ENCODE results near the gene ZMYM4. TPM values are rescaled to one million over a fixed set of nuclear protein-coding genes. Genes with fewer than 3 reads are reported as not detected.

Gene ZMYM4
- total RNA-seq, 1 experiment from 2014 or later = 66.0 TPM

DNA sequence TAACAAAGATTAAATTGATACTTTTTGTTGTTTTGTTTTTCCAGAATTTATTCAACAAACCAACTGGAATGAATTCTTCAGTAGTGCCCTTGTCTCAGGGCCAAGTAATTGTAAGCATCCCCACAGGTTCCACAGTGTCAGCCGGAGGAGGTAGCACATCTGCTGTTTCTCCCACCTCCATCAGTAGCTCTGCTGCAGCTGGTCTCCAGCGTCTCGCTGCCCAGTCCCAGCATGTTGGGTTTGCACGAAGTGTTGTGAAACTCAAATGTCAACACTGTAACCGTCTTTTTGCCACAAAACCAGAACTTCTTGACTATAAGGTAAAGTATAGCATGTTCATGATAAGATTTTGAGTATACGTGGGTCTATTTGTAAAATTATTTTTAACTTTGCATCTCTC is 118.5 kb downstream of the ZMYM4 start:
- Mint-ChIP-seq H3K4me3 (no peak overlapping the region), H3K27me3 (ENCODE audit: low read depth) (no peaks in the 10 kb centered on the region), H3K36me3 (ENCODE audit: insufficient read depth in 1 of 3, low read depth in 3 of 3) (peaks cover 30 to 41% (median 40%) of the 10 kb centered on the region in 3 experiments), H3K27ac (no peak overlapping the region), H3K9me3 (no peaks in the 10 kb centered on the region), H3K4me1 (peaks cover 27 to 28% of the 10 kb centered on the region in 2 experiments)
- TF ChIP-seq, protein P1, sequence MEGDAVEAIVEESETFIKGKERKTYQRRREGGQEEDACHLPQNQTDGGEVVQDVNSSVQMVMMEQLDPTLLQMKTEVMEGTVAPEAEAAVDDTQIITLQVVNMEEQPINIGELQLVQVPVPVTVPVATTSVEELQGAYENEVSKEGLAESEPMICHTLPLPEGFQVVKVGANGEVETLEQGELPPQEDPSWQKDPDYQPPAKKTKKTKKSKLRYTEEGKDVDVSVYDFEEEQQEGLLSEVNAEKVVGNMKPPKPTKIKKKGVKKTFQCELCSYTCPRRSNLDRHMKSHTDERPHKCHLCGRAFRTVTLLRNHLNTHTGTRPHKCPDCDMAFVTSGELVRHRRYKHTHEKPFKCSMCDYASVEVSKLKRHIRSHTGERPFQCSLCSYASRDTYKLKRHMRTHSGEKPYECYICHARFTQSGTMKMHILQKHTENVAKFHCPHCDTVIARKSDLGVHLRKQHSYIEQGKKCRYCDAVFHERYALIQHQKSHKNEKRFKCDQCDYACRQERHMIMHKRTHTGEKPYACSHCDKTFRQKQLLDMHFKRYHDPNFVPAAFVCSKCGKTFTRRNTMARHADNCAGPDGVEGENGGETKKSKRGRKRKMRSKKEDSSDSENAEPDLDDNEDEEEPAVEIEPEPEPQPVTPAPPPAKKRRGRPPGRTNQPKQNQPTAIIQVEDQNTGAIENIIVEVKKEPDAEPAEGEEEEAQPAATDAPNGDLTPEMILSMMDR (conservative IDR thresholded peaks at IDR 0.05) = no peak
- Histone ChIP-seq H3K79me2 (ENCODE audit: insufficient read depth, low read length) (no peaks in the 10 kb centered on the region), H3K79me1 (ENCODE audit: insufficient read depth, low read depth, low read length, poor library complexity, severe bottlenecking) (no peaks in the 10 kb centered on the region), H3T11ph (ENCODE audit: low read length) (no peak overlapping the region), H4K91ac (ENCODE audit: insufficient read length, low read depth, low read length) (no peak overlapping the region), H3K9ac (ENCODE audit: extremely low read depth, insufficient read length, low read length) (no peak overlapping the region), H2BK20ac (ENCODE audit: low read depth, low read length, poor library complexity, severe bottlenecking) (no peak overlapping the region), H2BK5ac (ENCODE audit: insufficient read length, low read length) (no peak overlapping the region), H3K4me1 (ENCODE audit: insufficient read depth, low read length) (peaks cover 3% of the 10 kb centered on the region; the same call in 1 of the 2 replicates), H2BK120ac (ENCODE audit: low read depth, low read length, poor library complexity, severe bottlenecking) (no peak overlapping the region), H2BK12ac (ENCODE audit: insufficient read length, low read depth, low read length) (no peak overlapping the region), H3K4ac (ENCODE audit: low read depth, low read length) (no peak overlapping the region), H2BK15ac (ENCODE audit: low read depth, low read length) (no peak overlapping the region), H3K27ac (ENCODE audit: insufficient read length, low read depth, low read length) (no peak overlapping the region), H3K27me3 (ENCODE audit: insufficient read depth, low read length) (no peaks in the 10 kb centered on the region), H4K5ac (ENCODE audit: insufficient read length, low read depth, low read length) (no peak overlapping the region), H3K23me2 (ENCODE audit: insufficient read length, low read depth, low read length, poor library complexity, severe bottlenecking) (no peaks in the 10 kb centered on the region), H3K23ac (ENCODE audit: insufficient read length, low read depth, low read length) (no peak overlapping the region), H3K56ac (ENCODE audit: insufficient read length, low read depth, low read length) (no peak overlapping the region), H2AFZ (ENCODE audit: low read length) (no peak overlapping the region), H4K8ac (replicated peaks; ENCODE audit: insufficient read length, low read depth, low read length) (no peak overlapping the region), H3K18ac (ENCODE audit: insufficient read length, low read depth, low read length) (no peak overlapping the region), H3K4me2 (ENCODE audit: insufficient read depth, insufficient read length, low read length) (no peak overlapping the region), H3K14ac (ENCODE audit: insufficient read depth, low read length) (no peak overlapping the region), H2AK5ac (ENCODE audit: insufficient read length, low read length) (no peak overlapping the region), H4K20me1 (ENCODE audit: control insufficient read depth, insufficient read depth, insufficient read length) (no peaks in the 10 kb centered on the region), H3K9me3 (ENCODE audit: control insufficient read depth, low read depth, low read length) (no peaks in the 10 kb centered on the region)
- DNase-seq = no peak
- WGBS (ENCODE audit: extremely low coverage, insufficient read length, low lambda C conversion rate) = no CpG with 5 or more reads among the region's 6 CpGs

Data from H9 (cell line).